SK-N-SH treated with all-trans-retinoic acid at 6 μM for 48 hours (cell line): Measurements from ENCODE around the gene JOSD1.

Source experiments
- ATAC-seq: fragments of 200-7000 bp; cut with Tn5 transposase; 3 replicates; pipeline ENCODE4 v1.9.1; 2020; ENCODE audit warnings: mild to moderate bottlenecking, moderate library complexity
- BACH2 ChIP-seq: fragments of 250-450 bp; sonication (Bioruptor Pico); IDR thresholded peaks from 2 replicates; pipeline ENCODE4 v1.9.0; 2021; ENCODE audit warnings: mild to moderate bottlenecking, borderline replicate concordance
- CSDC2 ChIP-seq: fragments of 250-450 bp; sonication (Bioruptor Pico); IDR thresholded peaks from 2 replicates; pipeline ENCODE4 v1.5.0; 2020; ENCODE audit warnings: mild to moderate bottlenecking, moderate library complexity
- ESRRG ChIP-seq: fragments of 250-450 bp; sonication (Bioruptor Pico); IDR thresholded peaks from 2 replicates; pipeline ENCODE4 v1.6.1; 2021; ENCODE audit warnings: mild to moderate bottlenecking
- ISL1 ChIP-seq: fragments of 250-450 bp; sonication (Bioruptor Pico); IDR thresholded peaks from 2 replicates; pipeline ENCODE4 v2.1.2; 2022; ENCODE audit warnings: mild to moderate bottlenecking, moderate library complexity
- OSR1 ChIP-seq: fragments of 250-450 bp; sonication (Bioruptor Pico); IDR thresholded peaks from 2 replicates; pipeline ENCODE4 v1.8.0; 2022; ENCODE audit warnings: moderate library complexity, mild to moderate bottlenecking, inconsistent platforms
- PATZ1 ChIP-seq: fragments of 250-450 bp; sonication (Bioruptor Pico); IDR thresholded peaks from 2 replicates; pipeline ENCODE4 v1.8.0; 2020; ENCODE audit warnings: mild to moderate bottlenecking, moderate library complexity, borderline replicate concordance
- PPARA ChIP-seq: fragments of 250-450 bp; sonication (Bioruptor Pico); IDR thresholded peaks from 2 replicates; pipeline ENCODE4 v1.5.0; 2020; ENCODE audit warnings: mild to moderate bottlenecking, borderline replicate concordance
- TCF4 ChIP-seq: fragments of 250-450 bp; sonication (Bioruptor Pico); IDR thresholded peaks from 2 replicates; pipeline ENCODE4 v1.8.0; 2021; ENCODE audit warnings: mild to moderate bottlenecking, moderate library complexity, borderline replicate concordance
- TOX ChIP-seq: fragments of 250-450 bp; sonication (Bioruptor Pico); IDR thresholded peaks from 2 replicates; pipeline ENCODE4 v1.8.0; 2021; ENCODE audit warnings: mild to moderate bottlenecking, moderate library complexity, borderline replicate concordance
- ZC3H10 ChIP-seq: fragments of 250-450 bp; sonication (Bioruptor Pico); IDR thresholded peaks from 2 replicates; pipeline ENCODE4 v1.5.1; 2021; ENCODE audit warnings: mild to moderate bottlenecking, moderate library complexity
- ZFP3 ChIP-seq: fragments of 250-450 bp; sonication (Bioruptor Pico); IDR thresholded peaks from 2 replicates; pipeline ENCODE4 v1.5.0; 2020; ENCODE audit warnings: mild to moderate bottlenecking, moderate library complexity
- ZNF565 ChIP-seq: fragments of 450-650 bp; formaldehyde crosslinking; conservative IDR thresholded peaks from 2 replicates; pipeline ENCODE4 v1.5.0; 2020; ENCODE audit warnings: low read depth, mild to moderate bottlenecking, moderate library complexity

JOSD1 gene

DNA sequence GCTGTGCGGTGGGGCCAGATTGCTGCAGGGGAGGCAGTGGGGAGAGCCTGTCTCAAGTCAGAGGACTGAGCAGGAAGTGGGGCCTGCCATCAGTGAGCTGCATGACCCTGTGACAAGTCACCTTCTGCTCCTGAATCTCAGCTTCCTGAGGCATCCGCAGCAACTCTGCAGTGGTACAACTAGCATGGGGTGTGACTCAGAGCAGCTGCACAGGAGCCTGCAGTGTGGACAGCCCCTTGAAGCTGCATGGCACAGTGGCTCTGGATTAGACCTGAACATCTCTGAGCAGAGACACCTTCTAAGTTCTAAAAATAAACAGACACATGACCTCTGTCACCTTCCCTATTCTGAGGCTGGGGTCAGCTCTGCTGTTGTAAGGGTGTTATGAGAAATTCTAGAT, 62.5 kb downstream of the JOSD1 start:
- ATAC-seq, result no peak

More for the DNA sequence above, 62.5 kb downstream of the JOSD1 start:
- TF ChIP-seq TOX (CRISPR knock-in tag) (no peak), CSDC2 (CRISPR knock-in tag) (no peak), ESRRG (CRISPR knock-in tag) (no peak), TCF4 (no peak), ZFP3 (no peak), ZC3H10 (CRISPR knock-in tag) (no peak), BACH2 (CRISPR knock-in tag) (no peak), ISL1 (CRISPR knock-in tag) (no peak), PATZ1 (CRISPR knock-in tag) (no peak), ZNF565 (CRISPR knock-in tag) (no peak), PPARA (CRISPR knock-in tag) (no peak), OSR1 (CRISPR knock-in tag) (no peak)
